Measurements from ENCODE around the gene TRIM49. TPM values are rescaled to one million over a fixed set of nuclear protein-coding genes. Genes with fewer than 3 reads are reported as not detected.
"Not testable (repeated sequence)": the region's sequence is repeated elsewhere in the genome, so short reads cannot be mapped to it uniquely, and the experiment has no call there.

The TRIM49 gene
- not detected for total RNA-seq

GRCh38 chr11:89808475-89808874 lies at the start of gene TRIM49:
TSS of gene TRIM49 (minus strand) at chr11:89808575. CDS start at chr11:89804469, 4,106 bp downstream.
- not testable (repeated sequence) for H3K4me3 ChIP-seq, H3K36me3 ChIP-seq, H3K4me1 ChIP-seq, ATAC-seq, H3K27ac ChIP-seq, H3K27me3 ChIP-seq, H3K9me3 ChIP-seq
- 92 to 100% methylated on average over 1 to 2 of the region's 2 CpGs for WGBS, 2 donors (ENCODE audit: low coverage in 1 of 2)

GRCh38 chr11:89826694-89827093 lies 18.3 kb upstream of the TRIM49 start:
- 33 to 43% methylated on average over 1 of the region's 2 CpGs for WGBS, 2 donors (ENCODE audit: low coverage in 1 of 2)
- not testable (repeated sequence) for ATAC-seq, H3K9me3 ChIP-seq, H3K4me1 ChIP-seq, H3K27me3 ChIP-seq, H3K36me3 ChIP-seq, H3K4me3 ChIP-seq, H3K27ac ChIP-seq

GRCh38 chr11:89820008-89820407 lies 11.6 kb upstream of the TRIM49 start:
- H3K27me3 ChIP-seq, ATAC-seq, H3K4me1 ChIP-seq, H3K4me3 ChIP-seq, H3K27ac ChIP-seq, H3K9me3 ChIP-seq, H3K36me3 ChIP-seq: not testable (repeated sequence)
- WGBS, 2 donors (ENCODE audit: low coverage in 1 of 2) = no CpG with 5 or more reads among the region's 3 CpGs

- not testable (repeated sequence) for H3K36me3 ChIP-seq, H3K27me3 ChIP-seq, ATAC-seq, H3K4me1 ChIP-seq, H3K4me3 ChIP-seq, H3K9me3 ChIP-seq, H3K27ac ChIP-seq
- WGBS, 2 donors (ENCODE audit: low coverage in 1 of 2) = 66 to 94% methylated on average over 4 to 5 of the region's 5 CpGs
Observed at GRCh38 chr11:89813535-89813934, 5.2 kb upstream of the TRIM49 start.

GRCh38 chr11:89787506-89788063 lies 20.8 kb downstream of the TRIM49 start:
- H3K9me3 ChIP-seq, H3K4me3 ChIP-seq, ATAC-seq, H3K4me1 ChIP-seq, H3K36me3 ChIP-seq, H3K27me3 ChIP-seq, H3K27ac ChIP-seq: not testable (repeated sequence)
- WGBS, 2 donors (ENCODE audit: low coverage in 1 of 2) = no CpG with 5 or more reads among the region's 39 CpGs

GRCh38 chr11:89785726-89786125 lies 22.6 kb downstream of the TRIM49 start:
- H3K4me1 ChIP-seq, H3K4me3 ChIP-seq, H3K9me3 ChIP-seq, H3K36me3 ChIP-seq, H3K27ac ChIP-seq, ATAC-seq, H3K27me3 ChIP-seq: not testable (repeated sequence)
- 19 to 23% methylated on average over 4 to 9 of the region's 27 CpGs for WGBS, 2 donors (ENCODE audit: low coverage in 1 of 2)

- H3K9me3 ChIP-seq, ATAC-seq, H3K4me1 ChIP-seq, H3K36me3 ChIP-seq, H3K27me3 ChIP-seq, H3K4me3 ChIP-seq, H3K27ac ChIP-seq: not testable (repeated sequence)
Observed at GRCh38 chr11:89750822-89751221, 57.6 kb downstream of the TRIM49 start.

Small RNA genes lying within 50 kb of the gene (small RNA-seq; reads per million reads assigned to genes)
- 0 reads per million in 4 donors for gene AP003122.3

Other genes with a start within 250 kb of the TRIM49 start
- gene TRIM77, start 98.3 kb downstream of the TRIM49 start, total RNA-seq = not detected
- gene TRIM64B, start 69.9 kb upstream of the TRIM49 start, total RNA-seq = not detected
- not detected for gene TRIM49D1, start 113.7 kb upstream of the TRIM49 start, total RNA-seq
- not detected for gene TRIM49D2, start 115.5 kb upstream of the TRIM49 start, total RNA-seq
- not detected for gene TRIM64, start 157.5 kb upstream of the TRIM49 start, total RNA-seq
- gene TRIM49C, start 222.5 kb upstream of the TRIM49 start, total RNA-seq = not detected

Measured in gastroesophageal sphincter (tissue), 4 donors.